HEK293T (cell line): ENCODE measurements around the gene FBLN1.

Experiments
- CTCF ChIA-PET: fragments of 350-600 bp; formaldehyde crosslinking; extraction: SDS; loops from one replicate; lab custom pipeline; 2021; ENCODE audit warnings: antibody characterized with exemption, inconsistent platforms; lab: Yijun Ruan, JAX
- POLR2A ChIA-PET: fragments of 350-600 bp; formaldehyde crosslinking; extraction: SDS; loops from one replicate; lab custom pipeline; 2020; ENCODE audit warnings: antibody characterized with exemption, inconsistent platforms; lab: Yijun Ruan, JAX
- DNase-seq: peaks from one replicate; pipeline ENCODE4 v3.0.0; 2012; ENCODE audit warnings: mixed read lengths; ENCODE audit errors: extremely low spot score
- ARNT ChIP-seq: fragments of 450-650 bp; IDR thresholded peaks from 2 replicates; pipeline ENCODE4 v1.6.1; 2017; ENCODE audit warnings: mild to moderate bottlenecking
- BHLHE40 ChIP-seq: fragments of 450-650 bp; IDR thresholded peaks from 2 replicates; pipeline ENCODE4 v1.6.1; 2016; ENCODE audit warnings: mild to moderate bottlenecking, moderate library complexity, borderline replicate concordance
- CTBP1 ChIP-seq: fragments of 450-650 bp; IDR thresholded peaks from 2 replicates; pipeline ENCODE4 v1.6.1; 2016; ENCODE audit warnings: borderline replicate concordance
- ELF4 ChIP-seq: fragments of 450-650 bp; IDR thresholded peaks from 2 replicates; pipeline ENCODE4 v1.6.1; 2017; ENCODE audit warnings: antibody characterized with exemption
- FOXA1 ChIP-seq: fragments of 450-650 bp; IDR thresholded peaks from 2 replicates; pipeline ENCODE4 v1.6.1; 2016; ENCODE audit warnings: mild to moderate bottlenecking
- FOXK2 ChIP-seq: fragments of 450-650 bp; IDR thresholded peaks from 2 replicates; pipeline ENCODE4 v1.6.1; 2016; ENCODE audit warnings: mild to moderate bottlenecking
- FOXM1 ChIP-seq: fragments of 450-650 bp; IDR thresholded peaks from 2 replicates; pipeline ENCODE4 v1.6.1; 2017; ENCODE audit warnings: mild to moderate bottlenecking, borderline replicate concordance
- HDGF ChIP-seq: fragments of 450-650 bp; IDR thresholded peaks from 2 replicates; pipeline ENCODE4 v1.6.1; 2017; ENCODE audit warnings: antibody characterized with exemption, borderline replicate concordance
- L3MBTL2 ChIP-seq: fragments of 450-650 bp; conservative IDR thresholded peaks from 2 replicates; pipeline ENCODE4 v1.6.1; 2016; ENCODE audit warnings: mild to moderate bottlenecking
- LEF1 ChIP-seq: fragments of 450-650 bp; IDR thresholded peaks from 2 replicates; pipeline ENCODE4 v1.6.1; 2017; ENCODE audit warnings: mild to moderate bottlenecking, borderline replicate concordance
- NFRKB ChIP-seq: fragments of 450-650 bp; IDR thresholded peaks from 2 replicates; pipeline ENCODE4 v1.6.1; 2016; ENCODE audit warnings: mild to moderate bottlenecking, moderate library complexity
- PKNOX1 ChIP-seq: fragments of 450-650 bp; IDR thresholded peaks from 2 replicates; pipeline ENCODE4 v1.6.1; 2016
- SP1 ChIP-seq: fragments of 450-650 bp; IDR thresholded peaks from 2 replicates; pipeline ENCODE4 v1.6.1; 2017
- SUZ12 ChIP-seq: fragments of 450-650 bp; IDR thresholded peaks from 2 replicates; pipeline ENCODE4 v1.6.1; 2016; ENCODE audit warnings: mild to moderate bottlenecking
- TARDBP ChIP-seq: fragments of 450-650 bp; IDR thresholded peaks from 2 replicates; pipeline ENCODE4 v1.6.1; 2016
- ZNF384 ChIP-seq: fragments of 450-650 bp; IDR thresholded peaks from 2 replicates; pipeline ENCODE4 v1.6.1; 2016

Gene FBLN1

GRCh38 chr22:45584621-45585436, 82.1 kb downstream of the FBLN1 start:
- no peak for TF ChIP-seq HDGF
- no peak for TF ChIP-seq LEF1
- no peak for TF ChIP-seq FOXK2
- TF ChIP-seq L3MBTL2, result no peak
- TF ChIP-seq SP1, result no peak
- no peak for TF ChIP-seq BHLHE40
- no peak for TF ChIP-seq CTBP1
- POLR2A ChIA-PET, result no interaction called here
- CTCF ChIA-PET, result no interaction called here

DNA sequence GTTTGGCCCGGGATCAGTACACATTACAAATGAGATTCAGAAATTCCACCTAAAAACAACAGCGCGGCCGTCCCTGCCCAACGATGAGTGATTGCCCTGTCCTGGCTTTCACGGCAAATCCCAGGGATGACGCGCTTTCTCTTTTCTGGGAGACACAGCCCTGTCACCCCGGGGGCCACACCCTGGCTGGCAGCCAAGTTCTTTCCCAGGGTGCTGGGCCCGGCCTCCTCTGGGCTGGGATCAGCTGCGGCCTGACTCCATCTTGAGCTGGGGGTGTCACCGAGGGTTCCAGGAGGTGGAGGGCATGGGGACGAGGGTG, 82.7 kb downstream of the FBLN1 start:
- ChIA-PET CTCF (no interaction called here), POLR2A (no interaction called here)
- no peak for DNase-seq
- no peak for TF ChIP-seq NFRKB

More at GRCh38 chr22:45584621-45585436, 82.1 kb downstream of the FBLN1 start:
- no peak for DNase-seq

GRCh38 chr22:45585946-45586540, 83.4 kb downstream of the FBLN1 start:
- ChIA-PET POLR2A (no interaction called here), CTCF (no interaction called here)
- no peak for DNase-seq
- TF ChIP-seq TARDBP (no peak), CTBP1 (no peak), FOXK2 (no peak), FOXA1 (no peak), HDGF (no peak), L3MBTL2 (no peak), FOXM1 (no peak), PKNOX1 (no peak), NFRKB (no peak), SUZ12 (no peak), ZNF384 (no peak), BHLHE40 (no peak), ELF4 (no peak)

DNA sequence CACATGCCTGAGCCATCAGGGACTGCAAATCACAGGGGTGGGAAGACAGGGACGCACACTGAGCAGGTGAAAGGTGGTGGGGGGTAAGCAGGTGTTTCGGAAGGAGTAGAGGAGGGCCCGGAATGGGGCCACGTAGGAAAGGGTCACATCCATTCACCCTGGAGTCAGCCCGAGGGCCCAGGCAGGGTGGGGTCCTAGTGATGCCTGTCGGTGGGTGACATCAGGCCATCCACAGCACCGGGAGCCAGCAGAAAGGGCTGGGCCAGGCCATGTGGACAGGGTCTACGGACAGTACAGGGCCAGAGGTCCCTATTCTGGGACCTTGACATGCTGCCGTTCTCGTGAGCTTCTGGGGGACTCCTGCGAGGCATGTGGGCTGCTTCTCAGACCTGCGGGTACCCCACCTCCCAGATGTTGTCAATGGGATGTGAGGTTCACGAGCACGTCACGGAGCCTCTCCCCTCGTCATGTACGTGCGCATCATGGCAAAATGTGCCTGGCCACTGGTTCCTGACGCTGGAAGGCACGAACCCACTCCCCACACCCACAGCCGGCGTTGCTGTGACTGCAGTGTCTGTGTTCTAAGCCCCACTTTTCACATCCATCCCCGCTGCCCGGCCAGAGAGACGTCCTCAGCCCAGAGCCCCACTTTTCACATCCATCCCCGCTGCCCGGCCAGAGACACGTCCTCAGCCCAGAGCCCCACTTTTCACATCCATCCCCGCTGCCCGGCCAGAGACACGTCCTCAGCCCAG, 84.1 kb downstream of the FBLN1 start:
- TF ChIP-seq ELF4, result no peak
- no peak for DNase-seq
- ChIA-PET POLR2A (no interaction called here), CTCF (no interaction called here)

- no peak for DNase-seq
- ChIA-PET CTCF (no interaction called here), POLR2A (no interaction called here)
- TF ChIP-seq FOXK2, result no peak
- no peak for TF ChIP-seq SUZ12
- no peak for TF ChIP-seq HDGF
- no peak for TF ChIP-seq BHLHE40
- TF ChIP-seq LEF1, result no peak
- no peak for TF ChIP-seq SP1
- no peak for TF ChIP-seq FOXM1
- no peak for TF ChIP-seq NFRKB
- no peak for TF ChIP-seq ARNT
- no peak for TF ChIP-seq CTBP1
- TF ChIP-seq ZNF384, result no peak
- no peak for TF ChIP-seq PKNOX1
- no peak for TF ChIP-seq L3MBTL2
- TF ChIP-seq FOXA1, result no peak
- no peak for TF ChIP-seq ELF4
- TF ChIP-seq TARDBP, result no peak
Measured at GRCh38 chr22:45587638-45588505, 85.2 kb downstream of the FBLN1 start.

GRCh38 chr22:45589556-45589955, 86.9 kb downstream of the FBLN1 start:
- POLR2A ChIA-PET, result no interaction called here
- TF ChIP-seq CTBP1 (no peak), FOXK2 (no peak), SUZ12 (no peak), ARNT (no peak), HDGF (no peak), L3MBTL2 (no peak), BHLHE40 (no peak), PKNOX1 (no peak), ZNF384 (no peak), FOXA1 (no peak), ELF4 (no peak), TARDBP (no peak), NFRKB (no peak), FOXM1 (no peak), LEF1 (no peak), SP1 (no peak)
- CTCF ChIA-PET, result no interaction called here
- DNase-seq, result no peak
